Measurements from ENCODE around the gene PLEKHH3.

- TF ChIP-seq CTCF (conservative IDR thresholded peaks at IDR 0.05; ENCODE audit: low read depth, low read length) (no peak), EZH2 (IDR thresholded peaks at IDR 0.05; ENCODE audit: borderline replicate concordance, low read depth, low read length, poor library complexity, severe bottlenecking) (no peak)
Measured at GRCh38 chr17:42692489-42692888, 15.7 kb upstream of the PLEKHH3 start.

Data from A673 (cell line).